Measurements from ENCODE around the gene MOB4.

The MOB4 gene

GRCh38 chr2:197597166-197597565 is 81.3 kb downstream of the MOB4 start:
- no peak for DNase-seq

- no peak for DNase-seq
These were observed 82.6 kb downstream of the MOB4 start for GRCh38 chr2:197598450-197598849.

DNA sequence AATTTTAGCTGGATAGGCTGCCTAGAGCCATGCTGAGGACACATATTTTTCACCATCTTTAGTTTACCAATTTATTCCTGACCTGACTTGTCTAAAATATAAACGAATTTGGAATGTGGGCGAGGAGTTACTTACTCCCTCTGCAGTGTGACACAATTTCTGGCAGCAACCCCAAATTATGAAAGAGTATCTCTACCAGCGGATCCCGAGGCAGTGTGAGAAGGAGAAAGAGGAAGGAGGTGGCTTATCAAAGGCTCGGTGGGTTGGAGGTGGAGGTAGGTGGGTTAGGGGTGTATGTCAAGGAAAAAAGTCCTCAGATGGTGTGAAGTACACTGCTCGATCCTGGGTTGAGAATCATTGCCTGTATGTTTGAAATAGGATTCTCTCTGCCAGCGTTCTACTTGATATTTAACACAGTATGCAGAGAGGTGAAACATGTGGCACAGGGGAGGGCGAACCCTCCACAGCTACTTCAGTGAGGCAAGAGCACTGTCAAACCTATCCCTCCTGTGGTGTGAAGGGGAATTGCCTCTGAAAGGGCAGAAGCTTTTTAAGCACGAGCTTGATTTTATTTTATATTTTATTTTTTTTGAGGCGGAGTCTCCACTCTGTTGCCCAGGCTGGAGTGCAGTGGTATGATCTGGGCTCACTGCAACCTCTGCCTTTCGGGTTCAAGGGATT is 83.6 kb downstream of the MOB4 start:
- DNase-seq, result no peak

DNA sequence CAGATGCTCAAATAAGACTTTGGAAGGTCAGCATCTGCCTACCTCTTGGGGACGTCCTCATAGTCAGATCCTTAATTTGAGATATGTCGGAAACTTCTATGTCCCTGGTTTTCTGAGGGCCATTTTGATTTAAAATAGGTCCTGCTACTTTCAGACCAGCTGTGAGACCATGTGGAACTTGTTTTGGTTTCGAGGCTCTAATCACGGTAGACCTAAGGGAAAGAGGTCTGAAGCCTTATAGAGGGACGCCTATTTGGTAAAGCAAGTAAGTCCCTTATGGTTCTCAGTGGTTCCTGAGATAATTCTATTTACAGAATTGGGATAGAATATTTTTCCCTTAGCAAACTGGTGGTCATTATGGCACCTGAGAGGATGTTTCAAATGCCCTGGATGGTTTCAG is 84.4 kb downstream of the MOB4 start:
- no peak for DNase-seq

DNA sequence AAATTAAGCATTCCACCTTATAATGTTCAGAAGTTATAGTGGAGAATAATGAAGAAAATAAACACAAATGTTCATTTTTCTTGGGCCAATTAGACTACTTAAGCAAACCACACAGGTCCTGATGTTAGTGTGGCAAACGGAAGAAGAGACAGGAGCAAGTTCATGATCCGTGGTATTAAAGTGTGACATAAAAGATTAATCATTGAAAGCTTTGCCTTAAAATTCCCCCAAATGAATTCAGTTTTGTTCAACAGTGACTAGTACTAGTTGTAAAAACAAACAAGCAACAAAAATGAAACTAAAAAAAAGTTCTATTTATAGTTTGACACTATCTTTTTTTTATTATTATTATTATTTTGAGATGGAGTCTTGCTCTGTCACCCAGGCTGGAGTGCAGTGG is 85.9 kb downstream of the MOB4 start:
- no peak for DNase-seq
